ENCODE results near the gene NXNL2.
A peak's percentile ranks its signal among the peaks of the same experiment; 100 is the strongest.

Gene NXNL2

GRCh38 chr9:88534456-88535225, at the start of gene NXNL2:
NXNL2 (plus strand) TSS chr9:88535178; CDS start chr9:88535435, 257 bp downstream.
- Histone ChIP-seq H3K4me2 (peak within 1 kb of the TSS; percentile 72), H3K4me3 (peak within 1 kb of the TSS; percentile 56), H3K9ac (no peak within 1 kb of the TSS), H3K4me1 (peaks cover 31% of the 10 kb centered on the region), H4K20me1 (peaks cover 18% of the 10 kb centered on the region; the same call in 1 of the 2 replicates), H3K27ac (no peak within 1 kb of the TSS), H3K36me3 (no peaks in the 10 kb centered on the region), H3K27me3 (peaks cover 60% of the 10 kb centered on the region), H3K9me3 (no peaks in the 10 kb centered on the region; the same call in 1 of the 2 replicates)
- no peak for TF ChIP-seq Cebpa-rat (IDR thresholded peaks at IDR 0.05)

GRCh38 chr9:88488166-88488565, 46.8 kb upstream of the NXNL2 start:
- Histone ChIP-seq H3K27me3 (no peaks in the 10 kb centered on the region), H3K4me2 (no peak overlapping the region), H3K4me1 (no peaks in the 10 kb centered on the region), H3K9ac (no peak overlapping the region), H3K27ac (no peak overlapping the region), H4K20me1 (no peaks in the 10 kb centered on the region), H3K4me3 (no peak overlapping the region), H3K36me3 (peaks cover 38% of the 10 kb centered on the region), H3K9me3 (no peaks in the 10 kb centered on the region)
- no peak for TF ChIP-seq Cebpa-rat (IDR thresholded peaks at IDR 0.05)

GRCh38 chr9:88494983-88495721, 39.8 kb upstream of the NXNL2 start:
- no peaks in the 10 kb centered on the region for H3K4me1 ChIP-seq
- TF ChIP-seq Cebpa-rat (IDR thresholded peaks at IDR 0.05) = no peak
- no peak overlapping the region for H3K9ac ChIP-seq
- no peaks in the 10 kb centered on the region for H3K27me3 ChIP-seq
- H3K4me3 ChIP-seq = no peak overlapping the region
- no peaks in the 10 kb centered on the region for H3K9me3 ChIP-seq
- H4K20me1 ChIP-seq = no peaks in the 10 kb centered on the region
- H3K4me2 ChIP-seq = no peak overlapping the region
- H3K36me3 ChIP-seq = no peaks in the 10 kb centered on the region
- H3K27ac ChIP-seq = no peak overlapping the region

- H3K36me3 ChIP-seq = no peaks in the 10 kb centered on the region
- no peak overlapping the region for H3K4me3 ChIP-seq
- H3K27me3 ChIP-seq = no peaks in the 10 kb centered on the region
- no peaks in the 10 kb centered on the region for H3K4me1 ChIP-seq
- H3K9me3 ChIP-seq = no peaks in the 10 kb centered on the region
- no peak overlapping the region for H3K27ac ChIP-seq
- no peaks in the 10 kb centered on the region for H4K20me1 ChIP-seq
- H3K4me2 ChIP-seq = no peak overlapping the region
- TF ChIP-seq Cebpa-rat (IDR thresholded peaks at IDR 0.05) = no peak
- no peak overlapping the region for H3K9ac ChIP-seq
Observed at GRCh38 chr9:88497224-88497623, 37.8 kb upstream of the NXNL2 start.

- no peak for TF ChIP-seq Cebpa-rat (IDR thresholded peaks at IDR 0.05)
- Histone ChIP-seq H3K36me3 (no peaks in the 10 kb centered on the region), H3K4me1 (no peaks in the 10 kb centered on the region), H3K27me3 (no peaks in the 10 kb centered on the region), H4K20me1 (no peaks in the 10 kb centered on the region), H3K4me2 (no peak overlapping the region), H3K4me3 (no peak overlapping the region), H3K9me3 (no peaks in the 10 kb centered on the region), H3K27ac (no peak overlapping the region), H3K9ac (no peak overlapping the region)
Observed at GRCh38 chr9:88498880-88499279, 36.1 kb upstream of the NXNL2 start.

GRCh38 chr9:88501086-88501485, 33.9 kb upstream of the NXNL2 start:
- Histone ChIP-seq H3K9ac (no peak overlapping the region), H3K4me3 (no peak overlapping the region), H3K27ac (no peak overlapping the region), H3K4me2 (no peak overlapping the region), H3K4me1 (no peaks in the 10 kb centered on the region), H3K36me3 (no peaks in the 10 kb centered on the region), H3K27me3 (no peaks in the 10 kb centered on the region), H4K20me1 (no peaks in the 10 kb centered on the region), H3K9me3 (no peaks in the 10 kb centered on the region)
- TF ChIP-seq Cebpa-rat (IDR thresholded peaks at IDR 0.05) = no peak

- Histone ChIP-seq H3K4me2 (no peak overlapping the region), H3K27ac (no peak overlapping the region), H3K9ac (no peak overlapping the region), H4K20me1 (no peaks in the 10 kb centered on the region), H3K36me3 (no peaks in the 10 kb centered on the region), H3K4me1 (no peaks in the 10 kb centered on the region), H3K9me3 (no peaks in the 10 kb centered on the region), H3K4me3 (no peak overlapping the region), H3K27me3 (no peaks in the 10 kb centered on the region)
- TF ChIP-seq Cebpa-rat (IDR thresholded peaks at IDR 0.05) = no peak
Observed at GRCh38 chr9:88502552-88503034, 32.4 kb upstream of the NXNL2 start.

GRCh38 chr9:88503081-88503844, 31.7 kb upstream of the NXNL2 start:
- Histone ChIP-seq H3K9ac (no peak overlapping the region), H3K4me3 (no peak overlapping the region), H3K4me1 (no peaks in the 10 kb centered on the region), H3K27ac (no peak overlapping the region), H4K20me1 (no peaks in the 10 kb centered on the region), H3K4me2 (no peak overlapping the region), H3K36me3 (no peaks in the 10 kb centered on the region), H3K27me3 (no peaks in the 10 kb centered on the region), H3K9me3 (no peaks in the 10 kb centered on the region)
- TF ChIP-seq Cebpa-rat (IDR thresholded peaks at IDR 0.05) = no peak

- H3K27ac ChIP-seq = no peak overlapping the region
- no peaks in the 10 kb centered on the region for H4K20me1 ChIP-seq
- no peak overlapping the region for H3K9ac ChIP-seq
- no peaks in the 10 kb centered on the region for H3K36me3 ChIP-seq
- H3K4me3 ChIP-seq = no peak overlapping the region
- H3K4me1 ChIP-seq = no peaks in the 10 kb centered on the region
- no peak for TF ChIP-seq Cebpa-rat (IDR thresholded peaks at IDR 0.05)
- no peaks in the 10 kb centered on the region for H3K27me3 ChIP-seq
- no peaks in the 10 kb centered on the region for H3K9me3 ChIP-seq
- H3K4me2 ChIP-seq = no peak overlapping the region
Observed at GRCh38 chr9:88503845-88504764, 30.9 kb upstream of the NXNL2 start.

Data from BLaER1 (cell line).